GM21717 (cell line): Measurements from ENCODE around the gene RPS28.
A peak's percentile ranks its signal among the peaks of the same experiment; 100 is the strongest.
"Not testable (repeated sequence)": the region's sequence is repeated elsewhere in the genome, so short reads cannot be mapped to it uniquely, and the experiment has no call there.

ENCODE experiments used
- ATAC-seq: cut with Tn5 transposase; IDR thresholded peaks from one replicate; pipeline ENCODE4 v1.9.1; 2021; ENCODE audit warnings: mild to moderate bottlenecking, moderate library complexity; ENCODE audit not compliant: unreplicated experiment

RPS28 gene

GRCh38 chr19:8340341-8341096 lies 19.2 kb downstream of the RPS28 start:
- no peak for ATAC-seq

- not testable (repeated sequence) for ATAC-seq
These were observed 20.2 kb downstream of the RPS28 start for GRCh38 chr19:8341504-8341903.

- no peak for ATAC-seq
These were observed 21.0 kb downstream of the RPS28 start for GRCh38 chr19:8342316-8342683.

GRCh38 chr19:8342684-8343482 lies 21.6 kb downstream of the RPS28 start, which contains the start of gene KANK3:
Gene KANK3 (minus strand): TSS chr19:8343262. CDS start chr19:8337828, 5,434 bp downstream.
- ATAC-seq = peak; percentile 91

- no peak for ATAC-seq
These were observed 22.2 kb downstream of the RPS28 start for GRCh38 chr19:8343483-8343844.

GRCh38 chr19:8349629-8350372 lies 28.5 kb downstream of the RPS28 start:
- not testable (repeated sequence) for ATAC-seq

GRCh38 chr19:8352134-8352827 lies 31.0 kb downstream of the RPS28 start:
- ATAC-seq = no peak

GRCh38 chr19:8352845-8353244 lies 31.5 kb downstream of the RPS28 start:
- not testable (repeated sequence) for ATAC-seq

GRCh38 chr19:8355631-8356402 lies 34.5 kb downstream of the RPS28 start:
- ATAC-seq = no peak

GRCh38 chr19:8357007-8357521 lies 35.8 kb downstream of the RPS28 start:
- ATAC-seq = no peak

GRCh38 chr19:8358948-8359347 lies 37.7 kb downstream of the RPS28 start:
- no peak for ATAC-seq

GRCh38 chr19:8360196-8360595 lies 38.9 kb downstream of the RPS28 start:
- ATAC-seq = no peak

GRCh38 chr19:8361921-8362793 lies 40.9 kb downstream of the RPS28 start:
- no peak for ATAC-seq

- ATAC-seq = no peak
These were observed 42.8 kb downstream of the RPS28 start, which contains the start of gene ANGPTL4 for GRCh38 chr19:8363803-8364771. Gene ANGPTL4 (plus strand): TSS chr19:8364155. CDS start chr19:8364322, 167 bp downstream.

- no peak for ATAC-seq
These were observed 44.9 kb downstream of the RPS28 start for GRCh38 chr19:8366121-8366581.

- no peak for ATAC-seq
These were observed 45.6 kb downstream of the RPS28 start for GRCh38 chr19:8366961-8367326.

- no peak for ATAC-seq
These were observed 46.2 kb downstream of the RPS28 start for GRCh38 chr19:8367327-8368001.
